ENCODE data around the gene MPRIP.
A peak's percentile ranks its signal among the peaks of the same experiment; 100 is the strongest.
"Not testable (repeated sequence)": the region's sequence is repeated elsewhere in the genome, so short reads cannot be mapped to it uniquely, and the experiment has no call there.

MPRIP gene

DNA sequence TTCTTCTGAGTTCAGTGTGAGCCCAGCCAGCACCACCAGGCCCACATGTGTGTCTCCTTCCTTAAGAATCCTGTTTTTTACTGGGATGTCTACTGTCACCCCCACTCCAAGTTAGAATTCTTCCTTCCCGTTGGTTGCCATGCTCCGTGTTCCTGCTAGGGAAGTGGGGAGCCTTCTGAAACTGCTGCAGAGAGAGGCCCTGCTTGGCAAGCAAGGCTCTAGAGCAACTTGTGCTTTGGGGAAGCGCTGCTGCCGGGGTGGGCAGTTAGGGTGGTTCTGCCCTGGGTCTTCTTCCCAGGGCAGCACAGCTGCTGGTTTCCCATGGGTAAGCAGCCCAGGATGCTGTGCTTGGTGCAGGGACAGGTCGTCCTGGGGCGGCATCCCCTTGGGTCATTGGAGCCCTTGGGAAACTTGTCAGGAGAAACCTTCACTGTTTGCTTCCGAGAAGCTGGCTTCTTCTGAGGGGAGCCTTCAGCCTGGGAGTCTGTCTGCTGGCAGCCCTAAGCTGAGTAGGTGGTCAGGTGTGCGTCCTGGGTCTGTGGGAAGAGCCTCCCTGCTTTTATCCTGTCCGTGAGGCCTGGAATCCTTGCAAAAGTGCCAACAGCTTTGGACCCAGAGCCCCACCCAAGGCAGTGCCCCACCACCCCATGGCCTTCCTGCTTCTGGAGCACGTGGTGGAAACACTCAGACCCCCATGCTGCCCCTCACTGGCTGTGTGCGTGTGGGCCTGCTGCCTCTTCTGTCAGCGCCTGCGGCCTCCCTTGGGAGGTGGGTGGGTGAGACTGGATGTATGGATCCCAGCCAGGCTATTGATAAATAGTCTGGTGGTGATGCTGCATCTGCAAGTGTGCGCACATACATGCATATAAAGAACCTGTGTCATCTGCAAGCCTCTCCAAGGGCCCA lies 92.0 kb downstream of the MPRIP start:
- DNase-seq, result no peak

DNA sequence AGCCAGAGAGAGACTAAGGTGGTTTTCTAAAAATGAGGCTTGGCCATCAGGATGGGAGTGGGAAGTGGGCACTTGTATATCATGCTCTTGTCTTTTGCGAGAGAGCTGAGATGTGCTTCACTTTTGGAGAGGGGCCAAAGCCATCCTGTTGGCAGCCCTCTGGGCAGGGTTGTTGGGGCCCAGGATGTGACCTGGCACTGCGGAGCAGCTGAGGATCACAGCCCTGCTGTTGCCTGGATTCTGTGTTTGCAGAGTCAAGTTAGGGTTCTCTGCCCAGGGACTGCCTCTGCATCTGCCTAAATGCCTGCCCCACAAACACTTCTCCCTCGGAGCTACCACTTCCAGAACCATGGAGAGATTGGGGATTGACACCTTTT lies 92.7 kb downstream of the MPRIP start:
- DNase-seq, result peak; percentile 41

DNA sequence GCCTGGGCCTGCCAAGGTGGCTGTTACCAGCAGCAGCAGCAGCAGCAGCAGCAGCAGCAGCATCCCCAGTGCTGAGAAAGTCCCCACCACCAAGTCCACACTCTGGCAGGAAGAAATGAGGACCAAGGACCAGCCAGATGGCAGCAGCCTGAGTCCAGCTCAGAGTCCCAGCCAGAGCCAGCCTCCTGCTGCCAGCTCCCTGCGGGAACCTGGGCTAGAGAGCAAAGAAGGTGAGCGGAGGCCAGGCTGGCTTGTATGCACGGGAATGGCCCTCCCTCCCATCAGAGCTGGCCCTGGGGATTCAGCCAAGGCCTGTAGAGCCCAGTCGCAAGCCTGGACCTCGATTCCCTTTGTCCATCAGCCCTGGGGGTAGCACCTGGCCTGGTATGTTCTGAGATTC lies 94.0 kb downstream of the MPRIP start:
- DNase-seq, result not testable (repeated sequence)

DNA sequence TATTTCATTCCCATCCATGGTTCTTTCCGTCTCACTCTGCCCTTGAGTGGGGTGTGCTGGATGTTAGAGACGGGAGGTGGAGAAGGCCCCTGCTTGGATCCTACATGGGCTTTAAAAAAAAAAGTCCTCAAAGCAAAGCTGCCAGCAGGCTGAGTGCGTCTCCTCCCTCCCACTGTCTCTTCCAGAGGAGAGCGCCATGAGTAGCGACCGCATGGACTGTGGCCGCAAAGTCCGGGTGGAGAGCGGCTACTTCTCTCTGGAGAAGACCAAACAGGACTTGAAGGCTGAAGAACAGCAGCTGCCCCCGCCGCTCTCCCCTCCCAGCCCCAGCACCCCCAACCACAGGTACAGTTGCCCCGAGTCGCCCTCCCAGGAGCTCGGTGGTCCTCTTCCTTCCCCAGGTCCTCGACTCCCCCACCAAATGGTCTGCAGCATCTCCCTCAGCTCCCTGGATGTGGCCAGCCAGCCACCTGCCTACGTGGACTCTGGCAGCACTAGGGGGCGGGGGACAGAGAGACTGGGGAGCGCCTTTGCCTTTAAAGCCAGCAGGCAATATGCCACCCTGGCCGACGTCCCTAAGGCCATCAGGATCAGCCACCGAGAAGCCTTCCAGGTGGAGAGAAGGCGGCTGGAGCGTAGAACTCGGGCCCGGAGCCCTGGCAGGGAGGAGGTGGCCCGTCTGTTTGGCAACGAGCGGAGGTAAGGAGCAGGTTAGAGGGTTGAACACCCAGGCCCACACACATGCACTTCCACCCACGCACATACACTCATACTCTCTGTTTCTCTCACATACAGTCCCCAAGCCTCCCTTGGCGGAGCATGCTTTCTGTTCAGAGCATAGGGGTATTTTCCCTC lies 95.7 kb downstream of the MPRIP start:
- no peak for DNase-seq

DNA sequence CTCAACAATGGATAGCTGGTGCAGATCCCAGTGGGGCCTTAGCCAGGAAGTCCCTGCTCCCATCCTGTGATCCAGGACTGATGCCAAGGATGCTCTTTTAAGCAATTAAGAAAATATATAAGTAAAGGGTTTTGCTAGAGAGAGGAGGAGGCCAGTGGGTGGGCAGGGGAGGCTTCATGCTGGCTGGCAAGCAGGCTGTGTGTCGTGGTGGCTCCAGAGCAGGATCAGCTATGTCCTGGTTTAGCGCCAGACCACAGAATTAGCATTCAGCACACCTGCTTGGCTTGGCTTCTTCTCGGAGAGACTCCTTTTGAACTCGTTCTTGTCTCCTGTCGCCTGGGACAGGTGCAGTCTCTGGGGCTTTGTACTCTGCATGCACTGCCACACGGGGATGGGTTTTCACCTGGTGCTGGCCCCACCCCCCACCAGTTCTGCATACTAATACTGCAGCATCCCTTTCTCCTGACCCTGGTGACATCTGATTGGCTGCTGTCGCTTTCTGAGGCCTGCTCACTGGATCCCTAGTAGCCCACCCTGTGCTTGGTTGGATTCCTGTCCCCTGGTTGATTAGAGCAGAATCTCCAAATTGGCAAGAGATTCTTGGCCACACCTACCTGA lies 97.8 kb downstream of the MPRIP start:
- DNase-seq, result no peak

DNA sequence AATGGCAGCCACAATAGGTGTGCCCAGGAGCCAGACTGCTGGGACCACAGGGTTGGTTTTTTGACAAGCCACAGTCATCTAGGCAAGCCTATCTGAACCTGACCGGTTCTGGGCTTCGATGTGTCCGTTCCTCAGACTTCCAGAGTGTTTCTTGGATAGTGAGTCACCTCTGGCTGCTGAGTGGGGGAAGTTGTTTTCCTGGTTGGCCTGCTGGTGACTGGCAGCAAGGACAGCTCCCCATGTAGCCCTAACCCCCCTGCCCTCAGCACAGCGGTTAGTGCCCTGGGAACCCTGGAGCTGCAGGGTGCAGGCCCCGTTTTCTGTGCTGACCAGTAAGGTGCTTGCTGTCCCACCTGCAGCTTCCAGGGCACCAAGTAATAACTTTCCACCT lies 98.3 kb downstream of the MPRIP start:
- DNase-seq, result no peak

DNA sequence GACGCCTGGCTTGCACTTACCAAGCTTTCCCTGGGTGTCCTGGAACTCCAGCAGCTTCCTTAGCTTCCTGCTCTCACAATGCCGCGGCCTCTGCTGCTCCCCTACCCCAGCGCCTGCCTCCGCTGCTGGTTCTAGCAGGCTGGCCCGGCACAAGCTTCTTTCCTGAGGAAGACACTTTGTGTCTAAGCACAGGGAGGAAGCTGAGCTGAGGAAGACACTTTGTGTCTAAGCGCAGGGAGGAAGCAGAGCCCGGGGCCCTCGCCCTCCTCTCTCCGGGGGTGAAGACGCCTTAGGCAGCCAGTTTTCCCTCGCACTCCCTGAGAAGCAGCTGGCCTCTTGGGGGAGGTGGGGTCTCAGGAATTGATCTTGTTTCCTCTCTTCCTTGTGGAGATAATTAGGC lies 99.0 kb downstream of the MPRIP start:
- no peak for DNase-seq

DNA sequence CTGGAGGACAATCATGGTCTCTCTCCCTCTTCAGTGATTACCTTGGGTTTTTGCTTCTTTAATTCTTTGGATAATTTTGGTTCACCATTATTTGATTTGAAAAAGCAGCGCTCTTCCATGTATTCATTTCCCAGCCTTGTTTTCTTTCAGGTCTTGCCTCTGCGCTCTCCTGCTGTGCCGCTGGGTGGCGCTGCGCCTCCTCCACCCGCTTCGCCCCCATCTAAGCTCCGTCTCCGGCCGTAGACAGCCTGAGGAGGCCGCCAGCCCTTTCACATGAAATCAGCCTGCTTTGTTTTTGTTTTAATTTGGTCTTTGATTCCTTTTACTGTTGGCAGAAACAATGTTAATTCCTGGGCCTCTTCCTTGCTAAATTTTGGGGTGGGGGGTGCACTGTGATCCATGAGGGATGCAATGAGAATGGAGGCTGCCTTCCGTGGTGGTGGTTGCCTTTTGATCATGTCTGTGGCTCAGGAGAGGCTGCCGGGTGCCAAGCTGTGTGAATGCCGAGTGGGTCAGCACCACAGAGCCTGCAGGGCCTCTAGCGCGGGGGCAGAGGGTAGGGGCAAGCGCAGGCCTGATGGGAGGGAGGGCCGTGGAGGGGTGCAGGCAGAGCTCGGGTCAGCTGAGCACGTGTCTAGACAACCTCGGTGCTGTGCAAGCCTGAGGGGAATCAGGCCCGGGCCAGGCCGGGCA lies 99.7 kb downstream of the MPRIP start:
- DNase-seq, result peak; percentile 40

DNA sequence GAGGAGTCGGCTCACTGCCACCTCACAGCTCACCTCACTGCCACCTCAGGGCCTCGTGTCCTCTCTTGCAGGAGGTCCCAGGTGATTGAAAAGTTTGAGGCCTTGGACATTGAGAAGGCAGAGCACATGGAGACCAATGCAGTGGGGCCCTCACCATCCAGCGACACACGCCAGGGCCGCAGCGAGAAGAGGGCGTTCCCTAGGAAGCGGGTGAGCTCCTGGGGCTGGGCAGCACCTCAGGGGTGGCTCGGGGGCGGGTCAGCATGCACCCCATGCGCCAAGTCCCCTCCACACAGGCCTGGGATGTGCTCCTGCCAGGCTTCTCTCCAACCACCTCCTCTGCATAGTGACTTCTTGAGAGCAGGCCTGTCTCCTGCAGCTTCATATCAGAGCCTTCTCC lies 100.3 kb downstream of the MPRIP start:
- DNase-seq, result no peak

DNA sequence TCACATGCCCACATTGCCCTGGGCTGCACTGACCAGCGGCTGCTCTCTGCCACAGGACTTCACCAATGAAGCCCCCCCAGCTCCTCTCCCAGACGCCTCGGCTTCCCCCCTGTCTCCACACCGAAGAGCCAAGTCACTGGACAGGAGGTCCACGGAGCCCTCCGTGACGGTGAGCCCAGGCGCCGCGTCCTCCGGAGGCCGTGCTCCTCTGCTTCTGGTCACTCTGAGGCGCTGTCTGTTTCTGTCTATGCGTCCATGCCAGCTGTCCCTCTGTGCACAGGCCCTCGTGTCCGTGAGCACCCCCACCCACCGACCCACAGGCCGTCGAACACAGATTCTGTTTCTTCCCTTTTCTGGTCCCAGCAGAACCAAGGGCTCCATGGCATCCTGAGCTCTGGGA lies 101.2 kb downstream of the MPRIP start:
- no peak for DNase-seq

DNA sequence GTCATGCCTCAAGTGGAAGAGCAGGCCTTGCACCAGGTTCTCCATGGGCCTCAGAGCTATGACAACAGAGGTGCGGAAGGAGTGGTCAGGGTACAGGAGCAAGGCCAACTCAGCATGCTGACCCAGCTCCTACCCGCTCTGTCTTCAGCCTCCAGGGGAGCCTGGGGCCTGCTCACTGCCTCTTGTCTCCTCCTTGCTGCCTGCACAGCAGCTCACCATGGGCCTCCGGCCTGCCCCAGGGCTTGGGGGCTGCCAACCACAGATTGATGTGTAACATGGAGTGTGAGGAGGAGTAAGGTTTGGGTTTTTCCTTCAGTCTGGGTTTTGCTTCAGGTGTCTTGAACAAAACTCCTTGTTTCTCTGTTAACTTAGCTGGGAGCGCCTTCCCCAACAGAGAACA lies 101.8 kb downstream of the MPRIP start:
- DNase-seq, result no peak

DNA sequence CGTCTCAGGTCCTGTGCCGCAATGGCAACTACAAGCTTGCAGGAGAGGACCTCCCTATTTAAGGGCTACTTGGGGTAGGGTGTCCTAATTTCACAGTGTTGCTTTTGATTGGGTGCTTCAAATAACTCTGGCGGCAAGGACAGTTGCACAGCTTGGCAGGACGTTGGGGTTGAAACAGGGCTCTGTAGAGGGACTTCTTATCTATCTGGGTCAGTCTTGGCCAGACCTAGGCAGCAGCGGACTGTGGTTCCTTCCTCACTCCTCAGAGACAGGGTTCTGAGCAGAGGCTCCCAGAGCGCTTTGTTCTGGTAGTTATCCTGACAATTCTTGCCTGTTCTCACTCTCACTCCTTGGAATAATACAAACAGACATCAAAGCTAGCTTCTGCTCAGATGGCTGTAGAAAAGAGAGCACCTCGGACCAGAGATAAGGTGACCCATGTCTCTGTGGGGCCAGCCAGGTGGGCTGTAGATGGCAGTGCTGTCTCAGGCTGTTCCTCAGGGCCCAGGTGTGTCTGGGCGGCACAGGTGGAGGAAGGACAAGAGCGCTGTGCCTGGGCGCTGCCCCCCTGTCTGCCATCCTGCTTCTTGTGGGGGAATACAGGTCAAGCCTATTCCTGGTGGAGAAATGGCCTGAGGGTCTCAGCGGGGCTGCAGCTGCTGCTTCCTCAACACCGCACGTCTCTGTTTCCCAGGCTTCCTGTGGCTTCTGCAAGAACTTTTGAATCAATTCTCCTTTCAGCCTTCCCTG lies 102.8 kb downstream of the MPRIP start:
- DNase-seq, result no peak

DNA sequence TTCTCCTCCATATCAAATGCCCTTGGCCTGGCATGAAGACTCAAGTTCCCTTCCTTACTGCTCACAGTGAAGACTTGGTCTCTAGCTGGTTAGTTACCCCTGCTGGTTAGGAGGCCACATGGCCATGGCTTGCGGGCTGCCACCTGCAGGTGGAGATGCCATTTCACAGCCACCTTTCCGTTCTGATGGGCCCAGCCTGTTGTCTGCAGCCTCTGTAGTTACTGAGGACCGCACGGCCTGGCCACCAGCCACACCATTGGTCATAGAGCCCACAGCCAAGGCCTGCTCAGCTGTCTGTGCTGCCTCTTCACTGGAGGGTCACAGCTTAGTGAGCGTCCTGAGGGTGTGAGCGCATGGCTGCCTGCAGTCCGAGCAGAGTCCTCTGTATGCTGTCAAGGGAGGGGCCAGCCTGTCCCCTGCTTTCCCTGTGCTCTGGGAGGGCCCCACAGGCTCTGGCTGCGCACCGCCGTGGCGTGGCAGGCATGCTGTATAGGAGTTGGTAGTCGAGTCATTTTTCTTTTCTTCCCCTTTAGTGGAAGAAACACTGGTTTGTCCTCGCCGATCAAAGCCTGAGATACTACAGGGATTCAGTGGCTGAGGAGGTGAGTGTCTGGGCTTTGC lies 104.6 kb downstream of the MPRIP start:
- no peak for DNase-seq

DNA sequence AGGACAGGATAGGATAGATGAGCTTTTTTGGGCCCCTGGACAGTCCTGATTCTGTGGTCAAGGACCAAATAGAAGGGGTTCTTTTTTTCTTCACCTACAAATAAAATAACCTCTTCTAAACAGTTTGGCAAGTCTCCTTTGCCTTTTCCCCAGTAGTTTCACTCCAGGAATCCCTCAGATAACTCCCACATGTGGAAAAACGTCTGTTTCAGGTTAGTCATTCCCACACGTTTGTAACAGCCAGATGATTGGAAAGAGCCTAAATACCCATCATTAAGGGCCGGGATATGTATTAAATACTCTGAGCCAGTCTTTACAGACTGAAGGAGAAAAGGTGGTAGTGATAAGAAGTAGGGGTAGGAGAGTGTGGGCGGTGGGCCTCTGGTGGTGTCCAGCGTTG lies 105.6 kb downstream of the MPRIP start:
- DNase-seq, result no peak

DNA sequence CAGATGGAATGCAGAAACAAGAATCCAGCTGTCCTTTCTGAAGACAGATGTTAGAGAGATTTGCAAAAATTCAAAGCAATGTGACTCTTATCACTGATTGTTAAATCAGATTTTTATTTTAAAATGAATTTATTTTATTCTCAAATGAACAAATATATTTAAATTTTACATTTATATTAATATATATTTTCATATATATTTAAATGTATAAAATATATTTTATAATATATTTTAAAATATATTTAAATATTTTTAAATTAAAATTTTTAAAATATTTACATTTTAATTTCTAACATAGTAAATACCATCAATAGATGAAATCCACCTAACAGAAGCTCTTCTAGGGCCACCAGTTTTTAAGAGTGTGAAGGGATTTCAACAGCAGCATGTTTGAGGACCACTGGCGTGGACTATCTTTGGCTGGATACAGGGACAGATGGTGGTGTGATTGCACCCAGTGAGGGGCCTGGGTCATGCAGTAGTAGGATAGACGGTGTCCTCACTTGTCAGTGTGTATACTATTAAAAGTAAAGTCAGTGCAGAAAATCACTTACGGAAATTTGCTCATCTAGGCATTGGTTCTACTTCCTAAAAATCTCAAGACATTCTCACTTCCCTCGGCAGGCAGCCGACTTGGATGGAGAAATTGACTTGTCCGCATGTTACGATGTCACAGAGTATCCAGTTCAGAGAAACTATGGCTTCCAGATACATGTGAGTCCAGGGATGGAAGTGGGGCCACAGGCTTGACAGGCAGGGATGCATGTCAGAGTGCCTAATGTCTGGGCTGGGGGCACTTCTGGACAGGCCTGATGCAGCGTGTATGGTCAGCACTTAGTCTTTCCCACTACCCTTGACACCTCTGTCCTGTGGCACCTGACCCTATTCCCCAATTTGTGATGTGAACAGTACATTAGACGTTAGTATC lies 107.5 kb downstream of the MPRIP start:
- no peak for DNase-seq

DNA sequence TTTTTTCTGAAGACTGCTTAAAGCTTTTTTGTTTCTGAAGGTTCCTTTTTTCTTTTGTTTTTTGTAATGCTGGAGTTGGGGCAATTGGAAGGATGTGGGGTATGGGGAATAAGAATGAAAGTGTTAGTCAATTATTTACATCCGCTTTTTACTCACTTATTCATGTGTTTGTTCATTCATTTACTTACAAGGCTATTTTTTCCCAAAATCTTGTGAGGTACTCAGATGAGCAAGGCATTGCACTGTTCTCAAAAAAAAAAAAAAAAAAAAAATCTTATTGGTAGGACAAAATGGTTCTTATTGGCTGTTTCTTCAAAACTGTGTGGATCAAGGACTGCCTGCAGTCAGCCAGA lies 108.2 kb downstream of the MPRIP start:
- no peak for DNase-seq

DNA sequence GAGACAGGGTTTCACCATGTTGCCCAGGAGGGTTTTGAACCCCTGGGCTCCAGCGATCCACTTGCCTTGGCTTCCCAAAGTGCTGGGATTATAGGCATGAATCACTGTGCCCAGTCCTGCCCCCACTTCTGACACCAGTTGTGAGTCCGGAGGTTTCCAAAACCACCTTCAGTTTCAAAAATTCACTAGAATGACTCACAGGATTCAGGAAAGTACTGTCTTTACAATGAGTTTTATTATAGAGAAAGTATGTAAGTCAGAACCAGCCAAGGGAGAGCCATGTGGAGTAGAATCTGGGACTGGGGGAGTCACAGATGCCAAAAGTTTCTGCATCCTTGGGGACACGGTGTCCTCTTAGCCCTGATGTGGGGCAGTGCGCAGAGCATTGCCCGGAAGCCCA lies 108.8 kb downstream of the MPRIP start:
- no peak for DNase-seq

DNA sequence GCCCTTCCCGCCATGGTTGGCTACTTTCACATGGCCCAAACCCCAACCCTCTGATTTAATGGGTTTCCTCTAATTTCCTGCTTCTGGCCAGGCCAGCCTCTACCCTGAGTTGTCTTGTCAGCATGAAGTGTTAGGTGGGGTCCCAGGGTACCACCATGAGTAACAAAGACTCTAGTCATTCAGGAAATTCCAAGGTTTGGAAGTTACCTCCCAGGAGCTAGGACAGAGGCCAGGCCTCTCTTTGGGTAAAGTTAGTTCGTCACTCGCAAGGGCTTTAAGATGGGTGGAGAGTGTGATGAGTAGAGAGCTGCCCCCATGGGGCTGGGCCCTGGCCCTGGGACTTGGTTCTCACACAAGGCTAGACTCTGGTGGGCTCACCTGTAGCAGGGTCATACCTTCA lies 109.3 kb downstream of the MPRIP start:
- no peak for DNase-seq

DNA sequence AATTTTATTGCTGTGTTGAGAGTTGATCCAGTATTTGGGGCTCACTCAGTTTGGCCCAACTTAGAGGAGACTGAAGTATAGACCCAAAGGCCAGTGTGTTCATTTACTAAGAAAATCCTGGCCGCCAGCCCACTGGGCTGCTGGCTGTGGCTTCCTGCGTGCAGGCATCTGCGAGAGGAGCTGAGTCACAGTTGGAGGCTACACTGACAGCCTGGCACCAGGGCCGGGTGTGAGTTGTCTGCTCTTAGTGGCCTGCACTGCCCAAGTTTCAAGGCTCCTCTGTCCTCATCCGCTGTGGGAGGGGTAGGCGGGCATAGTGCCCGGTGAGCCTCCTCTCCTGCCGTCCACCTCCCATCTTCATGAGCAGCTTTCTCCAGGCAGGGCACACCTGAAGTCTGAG lies 109.7 kb downstream of the MPRIP start:
- DNase-seq, result peak; percentile 14

DNA sequence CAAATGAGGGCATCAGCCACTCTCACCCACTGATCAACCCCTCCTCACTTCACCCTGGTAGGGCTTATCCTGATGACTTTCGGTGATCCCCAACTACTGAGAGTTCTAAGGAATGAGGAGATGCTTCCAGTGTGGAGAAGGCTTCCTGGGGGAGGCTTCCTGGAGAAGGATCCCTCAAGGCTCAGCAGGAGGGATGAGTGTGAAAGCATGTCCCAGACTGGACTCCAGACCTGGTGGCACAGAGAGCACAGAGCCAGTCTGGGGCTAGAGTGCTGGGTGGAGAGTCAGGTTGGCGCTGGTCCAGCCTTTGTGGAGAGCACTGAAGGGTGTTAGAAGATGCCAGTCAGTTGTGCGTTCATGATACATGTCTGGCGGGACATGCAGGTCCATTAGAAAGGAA lies 110.1 kb downstream of the MPRIP start:
- no peak for DNase-seq

DNA sequence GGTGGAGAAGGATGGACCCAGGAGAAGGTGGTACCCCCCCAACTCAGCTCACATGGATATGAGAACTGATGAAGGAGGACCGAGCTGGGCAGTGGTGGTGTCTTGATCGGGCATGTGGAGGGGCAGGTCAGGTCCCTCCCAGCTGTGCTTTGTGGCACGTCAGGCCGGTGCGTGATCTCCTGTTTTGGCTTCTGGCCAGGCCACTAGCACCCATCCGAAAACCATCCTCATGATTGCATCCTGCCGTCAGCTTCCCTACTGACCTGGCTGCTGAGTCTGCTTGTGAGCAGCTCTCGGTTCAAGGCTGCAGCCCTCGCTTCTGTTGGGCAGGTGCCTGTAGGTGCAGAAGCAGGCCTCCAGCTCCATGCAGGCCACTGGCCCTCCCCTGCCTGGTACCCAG lies 110.8 kb downstream of the MPRIP start:
- DNase-seq, result no peak

Measured in NCI-H1694 treated with DMSO at 0.1 percent for 48 hours (cell line).